HG03442 (cell line): Measurements from ENCODE around the gene NOXA1.

Experiments
- ATAC-seq: cut with Tn5 transposase; IDR thresholded peaks from one replicate; pipeline ENCODE4 v1.9.1; 2021; ENCODE audit warnings: mild to moderate bottlenecking, moderate library complexity; ENCODE audit not compliant: unreplicated experiment

Gene NOXA1

DNA sequence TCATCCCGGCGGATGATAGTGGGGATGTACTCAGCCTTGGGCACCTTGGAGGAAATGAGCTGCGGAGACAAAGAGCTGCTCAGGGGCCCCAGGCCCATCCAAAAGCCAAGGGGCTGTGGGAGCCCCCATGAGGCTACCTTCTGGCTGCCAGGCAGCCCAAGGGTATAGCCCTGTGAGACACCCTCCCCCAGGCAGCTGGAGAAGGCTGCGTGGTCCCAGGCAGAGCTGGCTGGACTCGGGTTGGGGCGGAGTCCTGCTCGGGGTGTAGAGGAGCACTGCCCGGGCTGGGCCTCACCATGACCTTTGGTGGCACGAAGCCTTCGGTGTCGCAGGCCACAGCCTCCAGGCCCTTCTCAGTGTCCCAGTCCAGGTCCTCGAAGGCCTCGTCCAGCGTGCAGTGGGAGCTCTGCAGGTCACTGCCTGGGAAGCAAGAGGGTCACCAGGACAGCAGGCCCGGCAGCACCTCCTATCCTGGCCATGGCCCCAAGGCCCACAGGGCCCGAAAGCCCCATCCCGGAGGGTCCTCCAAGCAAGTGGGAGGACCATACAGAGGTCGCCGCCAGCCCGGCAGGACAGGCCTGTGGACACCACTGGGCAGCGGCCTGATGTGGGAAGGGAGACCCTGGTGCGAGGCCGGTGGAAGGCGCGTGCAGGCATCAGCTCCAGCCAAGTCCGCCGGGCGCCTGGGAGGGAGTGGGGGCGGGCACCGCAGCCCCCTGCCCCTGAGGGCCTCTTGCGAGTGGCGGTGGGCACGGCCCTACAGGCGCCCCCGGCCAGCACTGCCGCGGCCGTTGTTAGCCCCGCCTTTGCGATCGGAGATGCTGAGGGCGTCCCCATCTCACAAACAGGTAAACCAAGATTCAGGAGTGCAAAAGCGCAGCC, 29.8 kb downstream of the NOXA1 start:
- no peak for ATAC-seq

DNA sequence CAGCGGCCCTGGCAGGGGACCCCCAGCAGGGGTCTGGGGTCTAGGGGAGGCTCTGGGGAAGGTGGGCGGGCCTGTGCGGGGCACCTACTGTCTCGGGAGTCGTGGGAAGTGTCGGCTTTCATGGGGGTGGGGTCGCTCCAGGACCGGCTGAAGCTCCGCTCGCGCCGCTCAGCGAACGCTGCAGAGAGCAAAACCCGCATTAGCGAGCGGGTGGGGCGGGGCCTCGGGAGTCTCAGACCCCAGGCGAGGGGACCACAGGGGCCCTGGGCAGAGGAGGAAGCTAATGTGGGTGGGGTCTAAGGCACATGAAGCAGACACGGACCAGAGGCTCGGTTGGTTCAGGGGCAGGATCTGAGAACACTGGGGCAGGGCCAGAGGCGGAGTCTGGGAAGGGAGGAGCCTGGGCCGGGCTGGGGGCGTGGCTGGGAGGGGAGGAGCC, 30.5 kb downstream of the NOXA1 start:
- ATAC-seq, result no peak

DNA sequence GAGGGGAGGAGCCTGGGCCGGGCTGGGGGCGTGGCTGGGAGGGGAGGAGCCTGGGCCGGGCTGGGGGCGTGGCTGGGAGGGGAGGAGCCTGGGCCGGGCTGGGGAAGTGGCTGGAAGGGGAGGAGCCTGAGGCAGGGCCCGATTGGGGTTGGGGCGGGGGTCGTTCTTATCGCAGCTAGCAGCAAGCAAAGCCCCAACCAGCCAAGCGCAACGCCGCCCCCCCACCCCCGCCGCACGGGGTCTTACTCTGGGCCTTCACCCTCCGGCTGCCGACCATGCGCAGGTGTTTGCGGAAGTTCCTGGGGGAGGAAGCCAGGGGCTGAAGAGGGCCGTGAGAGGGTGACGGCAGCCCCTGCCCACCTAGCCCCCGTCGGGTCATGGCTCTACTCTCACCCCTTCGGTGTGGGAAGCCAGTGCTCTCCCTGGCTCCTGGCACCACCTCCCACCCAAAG, 31.0 kb downstream of the NOXA1 start:
- ATAC-seq, result no peak

DNA sequence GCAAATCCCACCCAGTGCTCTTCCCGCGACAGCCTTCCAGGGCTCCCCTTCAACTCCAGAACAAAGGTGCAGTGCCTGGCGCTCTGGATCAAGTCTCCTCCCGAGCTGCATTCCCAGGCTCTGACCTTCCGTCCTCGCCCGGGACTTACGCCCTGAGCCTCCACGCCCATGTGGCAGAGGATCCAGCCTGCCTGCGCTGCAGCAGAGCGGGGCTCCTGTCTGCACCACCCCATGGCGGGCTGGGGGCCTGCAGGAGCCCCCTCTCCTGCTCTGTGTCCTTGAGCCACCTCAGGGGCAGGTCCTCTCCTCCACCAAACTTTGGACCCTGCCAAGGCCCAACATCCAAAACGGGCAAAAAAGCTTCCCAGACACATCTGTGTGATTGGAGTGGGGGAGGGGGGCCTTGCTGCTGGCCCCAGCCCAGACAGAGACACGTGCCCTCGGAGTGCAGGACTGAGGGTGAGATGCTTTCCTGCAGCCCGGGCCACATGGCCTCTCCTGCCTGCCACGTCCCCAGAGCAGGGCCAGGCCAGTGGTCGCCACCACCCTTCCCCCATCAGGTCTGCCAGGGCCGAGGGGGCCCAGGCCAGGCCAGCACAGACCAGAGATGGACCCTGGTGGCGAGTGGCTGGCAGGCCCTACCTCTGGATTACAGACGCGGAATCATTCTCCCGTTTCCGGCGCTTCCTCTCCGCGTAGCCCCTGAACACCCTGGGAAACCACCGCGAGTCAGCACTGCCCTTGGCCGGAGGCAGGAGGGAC, 31.6 kb downstream of the NOXA1 start:
- no peak for ATAC-seq

DNA sequence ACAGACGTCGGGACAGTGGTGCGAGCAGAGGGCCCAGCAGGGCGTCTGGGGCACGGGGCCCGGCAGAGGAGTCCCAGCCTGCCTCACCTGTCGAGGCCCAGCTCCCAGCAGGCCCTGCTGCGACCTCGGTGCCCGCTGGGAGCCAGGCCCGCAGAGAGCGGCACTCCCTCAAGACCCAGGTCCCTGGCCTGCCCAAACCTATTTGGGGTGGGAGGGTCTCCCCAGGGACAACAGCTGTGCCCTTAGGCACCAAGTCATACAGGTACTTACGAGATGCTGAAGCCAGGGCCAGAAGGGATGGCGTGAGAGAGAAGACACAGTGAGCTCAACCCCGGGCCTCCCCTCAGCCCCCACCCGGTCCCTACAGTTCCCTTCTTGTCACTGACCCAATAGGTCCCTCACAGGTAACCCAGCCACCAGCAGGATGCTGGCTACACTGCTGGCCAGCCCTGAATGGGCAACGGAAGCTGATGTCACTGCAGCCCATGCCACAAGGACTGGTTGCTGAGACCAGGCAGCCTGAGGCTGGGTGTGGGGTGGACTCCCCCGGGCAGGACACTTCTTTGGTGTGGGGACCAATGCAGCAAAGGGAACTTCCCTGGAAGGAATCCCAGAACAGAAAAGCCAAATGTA, 32.3 kb downstream of the NOXA1 start:
- no peak for ATAC-seq

DNA sequence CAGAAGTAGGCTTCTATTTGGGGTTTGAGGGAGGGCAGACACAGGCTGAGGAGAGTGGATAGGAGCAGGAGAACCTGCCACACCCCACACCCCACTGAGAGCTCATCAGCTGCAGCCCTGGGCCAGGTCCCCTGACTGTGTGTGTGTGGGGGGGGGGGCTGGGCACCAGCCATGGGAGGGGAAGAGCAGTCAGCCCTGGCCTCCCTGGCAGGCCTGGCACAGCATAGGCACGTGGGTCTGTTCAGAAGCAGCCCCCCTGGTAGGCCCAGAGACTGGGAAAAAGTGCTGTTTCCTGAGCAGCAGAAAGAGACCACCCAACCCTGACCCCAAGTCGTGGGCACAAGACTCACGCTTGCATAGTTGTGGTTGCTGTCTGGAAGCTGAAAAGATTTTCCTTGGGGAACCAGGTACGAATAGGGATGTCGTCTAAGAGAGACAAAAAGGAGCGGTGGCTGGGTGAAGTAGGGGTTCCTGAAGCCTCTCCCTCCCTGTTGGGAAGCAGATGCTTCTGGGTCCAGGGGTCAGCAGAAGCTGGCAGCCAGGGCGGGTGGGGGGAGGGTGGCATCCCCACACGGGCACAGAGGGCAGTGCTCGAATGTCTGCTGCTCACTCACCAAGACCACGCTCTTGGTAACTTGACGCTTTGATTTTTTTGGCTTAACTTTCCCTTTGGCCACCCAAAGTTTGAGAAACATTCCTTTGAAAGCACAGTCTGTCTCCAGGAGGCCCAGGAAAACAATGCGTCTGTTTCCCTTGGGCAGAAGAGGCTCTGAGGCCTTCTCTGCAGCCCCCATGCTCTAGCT, 33.1 kb downstream of the NOXA1 start:
- ATAC-seq, result no peak

DNA sequence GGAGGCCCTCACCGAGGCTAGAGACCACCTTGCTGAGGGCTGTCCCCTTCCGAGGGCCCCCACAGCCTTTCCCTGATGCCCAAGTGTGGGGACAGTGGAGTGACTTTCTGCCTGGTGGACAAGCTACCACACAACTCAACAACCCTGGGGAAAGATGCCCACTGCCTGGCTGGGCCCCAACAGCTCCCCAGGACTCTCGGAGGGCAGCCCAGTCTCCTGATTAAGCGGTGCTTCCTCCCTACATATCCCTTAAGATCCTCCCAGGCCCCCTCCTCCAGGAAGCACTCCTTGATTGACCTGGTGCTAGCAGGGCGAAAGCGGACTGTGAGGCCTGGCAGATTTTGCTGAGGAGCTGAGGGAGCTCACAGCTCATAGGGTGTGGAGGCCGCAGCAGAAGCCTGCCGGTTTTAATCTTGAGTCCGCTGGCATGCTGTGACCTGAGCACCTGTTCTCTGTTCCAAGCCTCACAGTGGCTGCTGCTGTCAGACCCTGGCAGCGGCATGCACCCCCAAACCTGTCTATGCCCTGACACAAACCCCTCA, 33.7 kb downstream of the NOXA1 start:
- no peak for ATAC-seq

DNA sequence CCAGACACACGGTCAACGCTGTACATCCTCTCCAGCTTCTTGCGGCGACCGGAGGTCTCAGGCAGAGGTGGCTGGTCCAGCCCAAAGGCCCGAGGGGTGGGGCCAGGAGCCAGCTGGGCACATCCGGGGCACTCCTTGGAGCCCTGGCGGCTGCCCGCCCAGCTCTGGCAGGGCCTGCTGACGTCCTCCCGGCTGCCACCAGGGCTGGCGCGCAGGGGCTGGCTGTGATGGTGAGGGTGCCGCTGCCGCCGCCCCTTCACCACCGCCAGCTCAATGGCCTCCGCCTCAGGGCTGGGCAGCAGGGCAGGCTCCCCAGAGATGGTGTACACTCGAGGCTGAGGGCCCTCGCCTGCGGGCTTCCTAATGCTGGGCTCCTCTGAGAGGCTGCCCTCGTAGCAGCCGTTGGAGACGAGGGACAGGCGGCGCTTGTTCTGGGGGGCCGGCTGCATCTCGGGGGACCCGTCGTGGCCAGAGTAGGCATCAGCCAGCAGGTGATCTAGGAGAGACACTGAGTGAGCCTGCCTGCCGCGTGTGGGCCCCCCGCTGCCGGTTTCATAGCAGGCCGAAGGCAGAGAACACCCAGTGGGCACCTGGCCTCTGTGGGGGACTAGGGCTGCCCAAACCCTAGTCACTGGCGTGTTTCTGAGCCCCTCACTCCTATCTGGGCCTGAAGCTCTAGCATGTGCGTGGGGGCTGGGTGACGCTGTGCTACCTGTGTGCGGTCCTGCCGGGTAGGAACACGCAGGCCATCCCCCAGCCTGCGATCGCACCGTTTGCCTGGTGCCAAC, 34.4 kb downstream of the NOXA1 start:
- no peak for ATAC-seq

- ATAC-seq, result peak; percentile 2
Measured at GRCh38 chr9:137458194-137459151, 35.3 kb downstream of the NOXA1 start.

DNA sequence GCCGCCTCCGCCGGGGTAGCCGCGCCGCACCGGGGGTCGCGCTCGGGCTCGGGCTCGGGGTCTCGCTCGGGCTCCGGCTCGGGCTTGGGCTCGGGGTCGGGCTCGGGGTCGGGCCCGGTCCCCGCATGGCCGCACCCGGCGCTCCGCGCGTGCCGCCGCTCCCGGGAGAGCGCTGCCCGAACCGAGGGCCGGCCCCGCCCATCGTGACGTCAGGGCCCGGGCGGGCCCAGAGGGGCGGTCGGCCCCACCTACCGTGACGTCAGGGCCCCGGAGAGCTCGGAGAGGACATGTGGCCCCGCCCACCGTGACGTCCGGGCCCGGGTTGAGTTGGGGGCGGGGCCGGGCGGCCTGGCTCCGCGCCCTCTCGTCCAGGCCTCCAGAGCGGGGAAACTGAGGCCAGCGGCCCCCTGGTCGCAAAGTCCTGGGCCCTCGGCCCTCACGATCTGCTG, 36.0 kb downstream of the NOXA1 start, which contains the start of gene NSMF:
NSMF (minus strand) TSS at position 183 of the 449 bp plus-strand sequence. CDS start 232 bp downstream, outside the sequence.
- ATAC-seq, result peak; percentile 56

GRCh38 chr9:137459601-137460362, 36.6 kb downstream of the NOXA1 start:
- ATAC-seq, result no peak

GRCh38 chr9:137460363-137461315, 37.4 kb downstream of the NOXA1 start:
- no peak for ATAC-seq

DNA sequence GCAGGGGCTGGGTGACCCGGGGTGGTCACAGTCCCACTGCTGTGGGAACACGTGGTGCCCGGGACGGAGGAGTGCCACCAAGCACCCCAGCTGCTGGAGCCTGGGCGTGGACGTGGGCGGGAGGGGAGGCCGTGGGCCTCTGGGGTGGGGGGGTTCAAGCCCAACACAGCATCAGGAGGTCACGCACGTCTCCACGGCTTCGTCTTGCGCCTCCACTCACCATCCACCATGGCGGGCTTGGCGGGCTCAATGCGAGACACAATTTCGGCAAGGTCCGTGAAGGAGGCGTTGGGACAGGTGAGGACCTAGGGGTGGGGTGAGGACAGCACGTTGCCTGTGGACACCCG, 38.1 kb downstream of the NOXA1 start:
- ATAC-seq, result no peak

DNA sequence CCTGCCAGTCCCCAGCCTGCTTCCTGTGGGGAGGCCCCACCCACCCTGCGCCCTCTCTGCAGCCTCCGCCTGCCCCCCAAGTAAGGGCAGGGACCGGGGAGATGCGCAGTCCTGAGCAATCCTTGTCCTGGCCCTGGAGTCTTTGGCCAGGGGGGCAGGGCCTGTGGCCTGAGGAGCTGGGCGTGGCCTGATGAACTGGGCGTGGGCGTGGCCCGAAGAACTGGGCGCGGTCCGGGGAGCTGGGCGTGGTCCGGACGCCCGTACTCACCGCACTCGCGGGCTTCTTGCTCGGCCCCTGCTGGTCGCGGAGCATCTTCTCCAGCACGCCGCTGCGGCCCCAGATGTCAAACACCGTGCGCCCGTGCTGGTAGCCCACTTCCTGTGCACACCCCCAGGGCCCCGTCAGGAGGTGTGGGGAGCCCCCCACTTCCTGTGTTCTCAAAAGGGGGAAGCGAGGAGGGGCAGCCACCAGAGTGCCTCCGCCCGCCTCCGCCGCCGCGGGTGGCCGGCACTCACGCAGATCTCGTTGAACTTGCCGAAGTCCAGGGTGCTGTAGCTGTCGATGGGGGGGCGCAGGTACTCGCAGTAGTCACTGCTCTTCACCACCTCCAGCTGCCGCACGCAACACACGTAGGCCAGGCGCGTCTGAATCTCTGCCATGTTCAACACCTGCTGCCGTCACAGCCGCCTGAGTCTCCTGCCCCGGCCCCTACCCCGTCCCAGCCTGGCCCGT, 38.6 kb downstream of the NOXA1 start:
- peak; percentile 53 for ATAC-seq

- no peak for ATAC-seq
Measured at GRCh38 chr9:137462396-137462985, 39.3 kb downstream of the NOXA1 start.
